Fibroblast of lung (primary cell): ENCODE measurements around the gene OR5T3.

Source experiments
- CTCF ChIP-seq, 2 donors: IDR thresholded peaks in 1 of 2; conservative IDR thresholded peaks in 1 of 2; 1 replicate in 1 of 2; 2 replicates in 1 of 2; pipeline ENCODE4 v1.5.1; 2011 to 2012; ENCODE audit warnings: low read length in 2 of 2, control low read depth in 1 of 2, inconsistent platforms in 1 of 2, low read depth in 1 of 2, mild to moderate bottlenecking in 1 of 2
- EZH2 ChIP-seq: IDR thresholded peaks from 2 replicates; pipeline ENCODE4 v1.5.1; 2012; ENCODE audit warnings: low read length, control low read depth, mild to moderate bottlenecking; ENCODE audit errors: missing control alignments

- TF ChIP-seq CTCF (conservative IDR thresholded peaks at IDR 0.05 in 1 of 2, IDR thresholded peaks at IDR 0.05 in 1 of 2; ENCODE audit: low read depth in 1 of 2, low read length in 2 of 2) (no peak), EZH2 (no peak)
Measured at GRCh38 chr11:56296898-56297297, 44.8 kb downstream of the OR5T3 start.
